H1 (cell line): Measurements from ENCODE around the gene RAB10. TPM values are rescaled to one million over a fixed set of nuclear protein-coding genes. Genes with fewer than 3 reads are reported as not detected.

ENCODE experiments used
- CTCF ChIA-PET: fragments of 300-600 bp; sonication (Branson Sonifier 250); formaldehyde crosslinking; loops from one replicate; lab custom pipeline; 2021; ENCODE audit not compliant: partially characterized antibody; lab: Charles Lee
- POLR2A ChIA-PET: fragments of 300-600 bp; sonication (Branson Sonifier 250); formaldehyde crosslinking; loops from one replicate; lab custom pipeline; 2021; ENCODE audit warnings: inconsistent platforms; ENCODE audit not compliant: partially characterized antibody; lab: Charles Lee
- DNase-seq, 2 experiments: peaks; one replicate each; pipeline versions ENCODE4 v3.0.0 to v3.0.0-alpha.2; 2010 to 2022; ENCODE audit warnings: low spot score in 2 of 2, low read depth in 1 of 2, mixed read lengths in 1 of 2
- FAIRE-seq: peaks from 2 replicates; lab custom pipeline; 2011; peaks lifted over from hg19 to GRCh38; lab: Jason Lieb, UNC
- H2AFZ ChIP-seq: 2 replicates; pipeline ENCODE4 v1.8.1; 2012; ENCODE audit warnings: low read length, inconsistent platforms
- H2AK5ac ChIP-seq: 2 replicates; pipeline ENCODE4 v1.6.1; 2013; ENCODE audit warnings: low read depth, low read length
- H2BK120ac ChIP-seq: replicated peaks from 2 replicates; pipeline ENCODE3; 2013; ENCODE audit warnings: low read depth, low read length, inconsistent platforms
- H2BK12ac ChIP-seq: 2 replicates; pipeline ENCODE4 v1.6.1; 2013; ENCODE audit warnings: low read depth, low read length
- H2BK15ac ChIP-seq: 2 replicates; pipeline ENCODE4 v1.6.1; 2013; ENCODE audit warnings: low read length
- H2BK20ac ChIP-seq: 2 replicates; pipeline ENCODE4 v1.6.1; 2013; ENCODE audit warnings: low read length
- H2BK5ac ChIP-seq: 2 replicates; pipeline ENCODE4 v1.6.1; 2013; ENCODE audit warnings: low read depth, low read length
- H3K14ac ChIP-seq: 2 replicates; pipeline ENCODE4 v1.6.1; 2013; ENCODE audit warnings: inconsistent platforms; ENCODE audit not compliant: insufficient read length
- H3K18ac ChIP-seq: 2 replicates; pipeline ENCODE4 v1.6.1; 2013; ENCODE audit warnings: low read length; ENCODE audit errors: extremely low read depth
- H3K23ac ChIP-seq: 2 replicates; pipeline ENCODE4 v1.6.1; 2013; ENCODE audit warnings: inconsistent platforms; ENCODE audit not compliant: insufficient read length
- H3K23me2 ChIP-seq: 2 replicates; pipeline ENCODE4 v1.6.1; 2013; ENCODE audit warnings: low read depth, low read length
- H3K27ac ChIP-seq: 2 replicates; pipeline ENCODE4 v1.6.1; 2011; ENCODE audit warnings: low read depth, low read length, inconsistent platforms
- H3K27me3 ChIP-seq, 4 experiments: replicated peaks in 1 of 4; 1 replicate in 1 of 4; 2 replicates in 3 of 4; pipeline versions ENCODE4 v1.6.1 to v1.8.1; 2011 to 2013; ENCODE audit warnings: low read length in 3 of 4, mild to moderate bottlenecking in 3 of 4, inconsistent platforms in 2 of 4, mixed read lengths in 2 of 4, moderate library complexity in 1 of 4; ENCODE audit not compliant: control insufficient read depth in 3 of 4, insufficient read depth in 3 of 4; ENCODE audit errors: extremely low read depth in 1 of 4
- H3K36me3 ChIP-seq, 4 experiments: 2 replicates each; pipeline versions ENCODE4 v1.6.1 to v1.8.1; 2011 to 2013; ENCODE audit warnings: mild to moderate bottlenecking in 4 of 4, low read length in 3 of 4, moderate library complexity in 2 of 4, control low read depth in 1 of 4, inconsistent platforms in 1 of 4; ENCODE audit not compliant: insufficient read depth in 4 of 4, control insufficient read depth in 2 of 4
- H3K4ac ChIP-seq: replicated peaks from 2 replicates; pipeline ENCODE3; 2013; ENCODE audit warnings: low read length, low read depth, mixed read lengths, inconsistent platforms; ENCODE audit not compliant: insufficient read length
- H3K4me1 ChIP-seq, 4 experiments: replicated peaks in 1 of 4; 1 replicate in 1 of 4; 2 replicates in 3 of 4; pipeline versions ENCODE4 v1.6.1 to v1.8.1; 2011 to 2013; ENCODE audit warnings: low read length in 3 of 4, inconsistent platforms in 2 of 4, mixed read lengths in 1 of 4; ENCODE audit not compliant: insufficient read depth in 4 of 4, control insufficient read depth in 3 of 4
- H3K4me2 ChIP-seq, 2 experiments: 2 replicates each; pipeline versions ENCODE4 v1.6.1 to v1.8.1; 2011 to 2013; ENCODE audit warnings: low read depth in 2 of 2, low read length in 2 of 2, control low read depth in 1 of 2, inconsistent platforms in 1 of 2, mild to moderate bottlenecking in 1 of 2; ENCODE audit not compliant: insufficient read depth in 1 of 2
- H3K4me3 ChIP-seq, 4 experiments: fragments of 200-600, 300-600 bp in 1 of 4; sonication (generic), shearing (Covaris generic), sonication (Bioruptor Twin) in 1 of 4; 2 replicates each; pipeline versions ENCODE4 v1.5.1 to v1.8.1; 2011 to 2016; ENCODE audit warnings: low read length in 4 of 4, low read depth in 3 of 4, control low read depth in 2 of 4, inconsistent platforms in 2 of 4, mild to moderate bottlenecking in 2 of 4, mixed read lengths in 1 of 4, moderate library complexity in 1 of 4; ENCODE audit not compliant: insufficient read depth in 2 of 4; ENCODE audit errors: extremely low read depth in 1 of 4
- H3K56ac ChIP-seq: replicated peaks from 2 replicates; pipeline ENCODE3; 2013; ENCODE audit warnings: low read depth, mild to moderate bottlenecking, mixed read lengths, low read length, inconsistent platforms; ENCODE audit not compliant: insufficient read length
- H3K79me1 ChIP-seq: 2 replicates; pipeline ENCODE4 v1.6.1; 2013; ENCODE audit warnings: low read depth, low read length, control low read depth
- H3K79me2 ChIP-seq, 2 experiments: 2 replicates each; pipeline versions ENCODE4 v1.6.1 to v1.8.1; 2012 to 2013; ENCODE audit warnings: low read length in 2 of 2, mild to moderate bottlenecking in 2 of 2, inconsistent platforms in 1 of 2; ENCODE audit not compliant: insufficient read depth in 2 of 2, control insufficient read depth in 1 of 2
- H3K9ac ChIP-seq, 4 experiments: replicated peaks in 1 of 4; 1 replicate in 1 of 4; 2 replicates in 3 of 4; pipeline versions ENCODE4 v1.6.1 to v1.8.1; 2011 to 2013; ENCODE audit warnings: low read depth in 3 of 4, low read length in 3 of 4, control low read depth in 2 of 4, mild to moderate bottlenecking in 2 of 4, moderate library complexity in 2 of 4, inconsistent platforms in 1 of 4; ENCODE audit errors: extremely low read depth in 1 of 4
- H3K9me3 ChIP-seq, 2 experiments: 2 replicates each; pipeline versions ENCODE4 v1.6.1 to v1.8.1; 2012 to 2013; ENCODE audit warnings: mild to moderate bottlenecking in 2 of 2, moderate library complexity in 2 of 2, control low read depth in 1 of 2, inconsistent platforms in 1 of 2, low read depth in 1 of 2, low read length in 1 of 2, mixed read lengths in 1 of 2; ENCODE audit not compliant: insufficient read depth in 2 of 2
- H4K20me1 ChIP-seq, 2 experiments: replicated peaks in 1 of 2; 2 replicates each; pipeline versions ENCODE3 to v1.8.1; 2011 to 2013; ENCODE audit warnings: inconsistent platforms in 2 of 2, low read length in 2 of 2, mild to moderate bottlenecking in 1 of 2; ENCODE audit not compliant: insufficient read depth in 2 of 2, control insufficient read depth in 1 of 2
- H4K5ac ChIP-seq: 2 replicates; pipeline ENCODE4 v1.6.1; 2013; ENCODE audit warnings: low read length, low read depth, mixed read lengths, inconsistent platforms; ENCODE audit not compliant: insufficient read length
- H4K8ac ChIP-seq: 2 replicates; pipeline ENCODE4 v1.8.0; 2013; ENCODE audit warnings: mild to moderate bottlenecking, moderate library complexity, low read length, inconsistent platforms; ENCODE audit not compliant: insufficient read depth; ENCODE audit errors: extremely low read depth
- H4K91ac ChIP-seq: replicated peaks from 2 replicates; pipeline ENCODE3; 2013; ENCODE audit warnings: low read length, mixed read lengths, inconsistent platforms; ENCODE audit not compliant: insufficient read length
- BACH1 ChIP-seq: IDR thresholded peaks from 2 replicates; pipeline ENCODE4 v1.6.1; 2012; ENCODE audit warnings: low read length, improper control_type of control experiment
- EP300 ChIP-seq, 2 experiments: IDR thresholded peaks; 1 replicate in 1 of 2; 2 replicates in 1 of 2; pipeline ENCODE4 v1.6.1; 2011 to 2012; ENCODE audit warnings: low read depth in 2 of 2, low read length in 2 of 2, mild to moderate bottlenecking in 2 of 2, borderline replicate concordance in 1 of 2, inconsistent platforms in 1 of 2, moderate library complexity in 1 of 2
- JUN ChIP-seq: IDR thresholded peaks from 2 replicates; pipeline ENCODE4 v1.6.1; 2011; ENCODE audit warnings: low read depth, mild to moderate bottlenecking, improper control_type of control experiment, low read length
- POLR2AphosphoS5 ChIP-seq: IDR thresholded peaks from 2 replicates; pipeline ENCODE4 v1.6.1; 2011; ENCODE audit warnings: low read depth, low read length
- SAP30 ChIP-seq: fragments of 300-600 bp; sonication (generic); IDR thresholded peaks from 2 replicates; pipeline ENCODE4 v1.7.1; 2012; ENCODE audit warnings: low read length, moderate library complexity, mild to moderate bottlenecking, inconsistent platforms; ENCODE audit not compliant: insufficient read depth, insufficient replicate concordance
- YY1 ChIP-seq: IDR thresholded peaks from 2 replicates; pipeline ENCODE4 v1.6.1; 2011; ENCODE audit warnings: low read depth, mild to moderate bottlenecking, low read length
- WGBS, 2 experiments: shearing (Covaris generic) in 1 of 2; methylation state at CpG; one replicate each; pipeline versions ENCODE4 v1.1.6 to v1.1.7; 2013 to 2015; ENCODE audit warnings: low lambda C conversion rate in 2 of 2, mixed read lengths in 2 of 2, inconsistent platforms in 1 of 2, low coverage in 1 of 2, missing lambda C conversion rate in 1 of 2; ENCODE audit not compliant: insufficient replicate concordance in 2 of 2, insufficient coverage in 1 of 2, insufficient read length in 1 of 2; ENCODE audit errors: extremely low coverage in 1 of 2, missing lambda C conversion rate in 1 of 2; 5-methylcytosine and 5-hydroxymethylcytosine counted together
- polyA plus RNA-seq, 7 experiments: library from polyadenylated mRNA; depleted of rRNA in 3 of 7; stranded (reverse) in 5 of 7; unstranded in 2 of 7; fragments of >200 nt in 5 of 7; fragments of 200-250 nt in 2 of 7; gene quantifications; 1 replicate in 5 of 7; 2 replicates in 1 of 7; 4 replicates in 1 of 7; pipeline versions ENCODE4 v1.2.1 to v1.2.3, GENCODE V29; 2011 to 2013; ENCODE audit warnings: missing spikeins in 2 of 7, mixed read lengths in 2 of 7
- total RNA-seq: library from RNA; stranded (reverse); fragmentation: NEBNext Ultra II Directional; extraction: Animal tissue kit (Norgen Biotek cat#: 25700); gene quantifications from 2 replicates; pipeline ENCODE4 v1.2.1, GENCODE V29; 2021
- TF ChIP-seq, protein P1 (sequence below): IDR thresholded peaks from 2 replicates; pipeline ENCODE4 v1.6.1; 2011; ENCODE audit warnings: low read length, improper control_type of control experiment
- TF ChIP-seq, protein P2 (sequence below): IDR thresholded peaks from 2 replicates; pipeline ENCODE4 v1.6.1; 2011; ENCODE audit warnings: low read depth, mild to moderate bottlenecking, low read length; ENCODE audit not compliant: insufficient read depth

The RAB10 gene
- total and polyA plus RNA-seq, 2 of the 8 experiments (the other 6 are each of a cell fraction or from before 2014, with no cell fraction given), result 42.6 to 136 TPM

DNA sequence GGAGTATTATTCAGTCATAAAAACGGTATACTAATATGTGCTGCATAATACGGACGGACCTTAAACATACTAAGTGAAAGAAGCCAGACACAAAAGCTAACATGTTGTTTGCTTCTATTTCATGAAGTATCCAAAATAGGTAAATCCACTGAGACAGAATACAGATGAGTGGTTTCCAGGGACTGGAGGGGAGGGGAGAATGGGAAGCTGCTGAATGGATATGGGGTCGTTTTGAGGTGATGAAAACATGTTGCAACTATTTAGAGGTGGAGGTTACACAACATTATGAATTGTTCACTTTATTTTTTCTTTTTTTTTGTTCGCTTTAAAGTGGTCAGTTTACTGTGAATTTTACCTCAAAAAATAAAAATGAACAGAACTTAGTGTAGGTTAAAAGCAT lies 52.9 kb downstream of the RAB10 start:
- Histone ChIP-seq H3K4ac (no peak overlapping the region), H4K5ac (no peak overlapping the region), H2BK15ac (no peak overlapping the region), H3K4me2 (no peak overlapping the region)
- no peak for FAIRE-seq
- TF ChIP-seq JUN (no peak), POLR2AphosphoS5 (no peak), BACH1 (no peak), YY1 (no peak), SAP30 (no peak), EP300 (IDR thresholded peaks at IDR 0.05; ENCODE audit: borderline replicate concordance in 1 of 2, low read depth in 2 of 2, low read length in 2 of 2) (no peak)
- TF ChIP-seq, protein P1, sequence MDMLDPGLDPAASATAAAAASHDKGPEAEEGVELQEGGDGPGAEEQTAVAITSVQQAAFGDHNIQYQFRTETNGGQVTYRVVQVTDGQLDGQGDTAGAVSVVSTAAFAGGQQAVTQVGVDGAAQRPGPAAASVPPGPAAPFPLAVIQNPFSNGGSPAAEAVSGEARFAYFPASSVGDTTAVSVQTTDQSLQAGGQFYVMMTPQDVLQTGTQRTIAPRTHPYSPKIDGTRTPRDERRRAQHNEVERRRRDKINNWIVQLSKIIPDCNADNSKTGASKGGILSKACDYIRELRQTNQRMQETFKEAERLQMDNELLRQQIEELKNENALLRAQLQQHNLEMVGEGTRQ, result no peak
- TF ChIP-seq, protein P2, sequence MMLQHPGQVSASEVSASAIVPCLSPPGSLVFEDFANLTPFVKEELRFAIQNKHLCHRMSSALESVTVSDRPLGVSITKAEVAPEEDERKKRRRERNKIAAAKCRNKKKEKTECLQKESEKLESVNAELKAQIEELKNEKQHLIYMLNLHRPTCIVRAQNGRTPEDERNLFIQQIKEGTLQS, result no peak
- TF ChIP-seq, all 59 proteins: peak for 0
- H3K4me3 ChIP-seq, result no peak overlapping the region
- no peak overlapping the region for H3K9ac ChIP-seq
- CTCF ChIA-PET, result interaction anchor here (0.6 to 7.5 kb wide), 17 partner anchors 8 to 130 kb away, joined by 3 to 92 read pairs (median 5); no protein-coding TSS in a partner anchor
- H2BK12ac ChIP-seq, result no peak overlapping the region
- H3K23me2 ChIP-seq, result no peaks in the 10 kb centered on the region
- POLR2A ChIA-PET, result interaction anchor here (0.7 to 4.2 kb wide), 3 partner anchors 12 to 639 kb away, joined by 3 to 23 read pairs (median 6); no protein-coding TSS in a partner anchor
- no peak overlapping the region for H3K27ac ChIP-seq
- no peak overlapping the region for H2AFZ ChIP-seq
- peaks cover 4% of the 10 kb centered on the region; the same call in 1 of the 2 replicates for H3K79me1 ChIP-seq
- peaks cover 0 to 5% (median 2%) of the 10 kb centered on the region in 4 experiments; a peak in 3 of 7 replicates for H3K4me1 ChIP-seq
- H3K56ac ChIP-seq, result no peak overlapping the region
- H2BK20ac ChIP-seq, result no peak overlapping the region
- H2BK120ac ChIP-seq, result no peak overlapping the region
- H3K27me3 ChIP-seq, result no peaks in the 10 kb centered on the region
- peaks cover 3 to 78% of the 10 kb centered on the region in 2 experiments for H3K79me2 ChIP-seq
- H2AK5ac ChIP-seq, result no peak overlapping the region
- H4K8ac ChIP-seq, result no peak overlapping the region
- H3K9me3 ChIP-seq, result no peaks in the 10 kb centered on the region
- H2BK5ac ChIP-seq, result no peak overlapping the region
- WGBS, 2 experiments, result 76% methylated on average over 5 of the region's 5 CpGs; no CpG with 5 or more reads in 1 of the 2 experiments
- no peak overlapping the region for H3K14ac ChIP-seq
- no peak overlapping the region for H3K18ac ChIP-seq
- no peak overlapping the region for H4K91ac ChIP-seq
- no peaks in the 10 kb centered on the region for H3K36me3 ChIP-seq
- no peak for DNase-seq
- H4K20me1 ChIP-seq, result peaks cover 2 to 3% of the 10 kb centered on the region in 2 experiments
- H3K23ac ChIP-seq, result no peak overlapping the region
